Stimulated activated CD4-positive, alpha-beta T cell treated with anti-CD3 and anti-CD28 coated beads, TNF-alpha, amount 100 ng/mL, for 1 hour (primary cell): ENCODE measurements around the gene KLHL7.
A peak's percentile ranks its signal among the peaks of the same experiment; 100 is the strongest.

Source experiments
- DNase-seq, 3 donors: peaks; one replicate each; pipeline ENCODE4 v3.0.0-alpha.2; 2020; ENCODE audit warnings: low read depth in 3 of 3, low spot score in 1 of 3

KLHL7 gene

GRCh38 chr7:23105644-23106056, at the start of gene KLHL7:
KLHL7 (plus strand) TSS chr7:23105785; CDS start chr7:23106027, 242 bp downstream.
- peak; percentile 79 to 96 (median 87) for DNase-seq

GRCh38 chr7:23058408-23059096, 47.0 kb upstream of the KLHL7 start:
- no peak for DNase-seq

- DNase-seq: no peak
These were observed 44.3 kb upstream of the KLHL7 start for GRCh38 chr7:23061327-23061726.

GRCh38 chr7:23062452-23062851, 43.1 kb upstream of the KLHL7 start:
- DNase-seq: no peak

GRCh38 chr7:23065974-23066373, 39.6 kb upstream of the KLHL7 start:
- no peak for DNase-seq

- DNase-seq: no peak
These were observed 38.3 kb upstream of the KLHL7 start for GRCh38 chr7:23067271-23067670.

- DNase-seq: no peak
These were observed 33.5 kb upstream of the KLHL7 start for GRCh38 chr7:23072048-23072447.

- no peak for DNase-seq
These were observed 32.7 kb upstream of the KLHL7 start for GRCh38 chr7:23072922-23073321.

GRCh38 chr7:23074443-23075261, 30.9 kb upstream of the KLHL7 start:
- no peak for DNase-seq

- DNase-seq: no peak
These were observed 30.0 kb upstream of the KLHL7 start for GRCh38 chr7:23075571-23075970.

GRCh38 chr7:23076772-23077171, 28.8 kb upstream of the KLHL7 start:
- no peak for DNase-seq

- DNase-seq: no peak
These were observed 12.5 kb upstream of the KLHL7 start for GRCh38 chr7:23093111-23093510.

- no peak for DNase-seq
These were observed 12.0 kb upstream of the KLHL7 start for GRCh38 chr7:23093546-23093945.

- DNase-seq: no peak
These were observed 8.9 kb upstream of the KLHL7 start for GRCh38 chr7:23096518-23097290.

GRCh38 chr7:23098029-23098428, 7.6 kb upstream of the KLHL7 start:
- no peak for DNase-seq

GRCh38 chr7:23098460-23098859, 7.1 kb upstream of the KLHL7 start:
- no peak for DNase-seq

- no peak for DNase-seq
These were observed 4.9 kb upstream of the KLHL7 start for GRCh38 chr7:23100697-23101096.

GRCh38 chr7:23105086-23105643, 420 bp upstream of the KLHL7 start:
- DNase-seq: no peak

GRCh38 chr7:23106057-23106822, 655 bp downstream of the KLHL7 start:
- DNase-seq: peak in 2 of 3 donors; percentile 3 to 15

GRCh38 chr7:23106823-23107663, 1.5 kb downstream of the KLHL7 start:
- DNase-seq: no peak
